OCI-LY7 (cell line): ENCODE measurements around the gene PCDHA8. TPM values are rescaled to one million over a fixed set of nuclear protein-coding genes. Genes with fewer than 3 reads are reported as not detected.

Source experiments
- BruUV-seq: library from RNA; stranded (reverse); fragments of 400-500 nt; replicated peaks from 2 replicates; lab custom pipeline; 2021; lab: Mats Ljungman, UMichigan
- CTCF ChIA-PET: fragments of 300-600 bp; sonication (Branson Sonifier 250); formaldehyde crosslinking; loops from one replicate; lab custom pipeline; 2022; ENCODE audit warnings: antibody characterized with exemption; ENCODE audit not compliant: unreplicated experiment; lab: Charles Lee
- POLR2A ChIA-PET: fragments of 300-600 bp; sonication (Branson Sonifier 250); formaldehyde crosslinking; loops from one replicate; lab custom pipeline; 2022; ENCODE audit warnings: antibody characterized with exemption; lab: Charles Lee
- DNase-seq: peaks from one replicate; pipeline ENCODE4 v3.0.0-alpha.2; 2015; ENCODE audit warnings: low spot score
- H2AFZ ChIP-seq: fragments of 200-600 bp; sonication (generic), shearing (Covaris generic); 2 replicates; pipeline ENCODE4 v1.6.1; 2014; ENCODE audit warnings: mild to moderate bottlenecking, antibody characterized with exemption, low read length, moderate library complexity
- H3K27ac ChIP-seq: fragments of 200-600 bp; sonication (generic); 2 replicates; pipeline ENCODE4 v1.5.1; 2014; ENCODE audit warnings: mixed run types, low read depth, mild to moderate bottlenecking, moderate library complexity, low read length, inconsistent platforms; ENCODE audit not compliant: poor library complexity, severe bottlenecking
- H3K36me3 ChIP-seq: fragments of 200-600 bp; sonication (generic); 2 replicates; pipeline ENCODE4 v1.6.1; 2014; ENCODE audit warnings: mild to moderate bottlenecking, antibody characterized with exemption, low read length, moderate library complexity, mixed read lengths; ENCODE audit not compliant: insufficient read depth
- H3K4me1 ChIP-seq: fragments of 200-600 bp; sonication (generic); 2 replicates; pipeline ENCODE4 v1.5.1; 2014; ENCODE audit warnings: mild to moderate bottlenecking, low read length; ENCODE audit not compliant: insufficient read depth, poor library complexity, severe bottlenecking
- H3K4me2 ChIP-seq: fragments of 200-600 bp; sonication (generic); 2 replicates; pipeline ENCODE4 v1.6.1; 2014; ENCODE audit warnings: mild to moderate bottlenecking, low read length
- H3K4me3 ChIP-seq: fragments of 200-600 bp; sonication (generic); 2 replicates; pipeline ENCODE4 v1.5.1; 2014; ENCODE audit warnings: mild to moderate bottlenecking, low read depth, low read length; ENCODE audit not compliant: poor library complexity, severe bottlenecking
- H3K79me2 ChIP-seq: fragments of 200-600 bp; sonication (generic); 2 replicates; pipeline ENCODE4 v1.6.1; 2016; ENCODE audit warnings: low read depth, mild to moderate bottlenecking, low read length, moderate library complexity, mixed read lengths; ENCODE audit not compliant: insufficient read depth
- H3K9me2 ChIP-seq: fragments of 200-600 bp; sonication (generic); 2 replicates; pipeline ENCODE4 v1.6.1; 2016; ENCODE audit warnings: mild to moderate bottlenecking, low read length, mixed read lengths; ENCODE audit not compliant: insufficient read depth
- H3K9me3 ChIP-seq: fragments of 200-600 bp; sonication (generic); 2 replicates; pipeline ENCODE4 v1.6.1; 2014; ENCODE audit warnings: mild to moderate bottlenecking, mixed run types, low read length, mixed read lengths
- H4K20me1 ChIP-seq: fragments of 200-600 bp; sonication (generic); 2 replicates; pipeline ENCODE4 v1.6.1; 2014; ENCODE audit warnings: mild to moderate bottlenecking, antibody characterized with exemption, low read length, moderate library complexity, mixed read lengths; ENCODE audit not compliant: insufficient read depth
- EZH2phosphoT487 ChIP-seq: fragments of 200-600 bp; sonication (generic); IDR thresholded peaks from 2 replicates; pipeline ENCODE4 v1.6.1; 2018; ENCODE audit warnings: low read depth, borderline replicate concordance, mild to moderate bottlenecking, mixed run types, antibody characterized with exemption, low read length, moderate library complexity, mixed read lengths
- intact Hi-C: fragments of 100-400 bp; cut with micrococcal nuclease; formaldehyde crosslinking; loops from one replicate; pipeline ENCODE4 v1.10.0; 2022; ENCODE audit not compliant: unreplicated experiment
- total RNA-seq, 2 experiments: library from RNA; depleted of rRNA in 1 of 2; stranded (reverse); fragments of >200 nt in 1 of 2; shearing (Covaris generic) in 1 of 2; gene quantifications; 2 replicates each; pipeline ENCODE4 v1.2.3, GENCODE V29; 2014 to 2022
- TF ChIP-seq, protein P1 (sequence below): fragments of 200-600 bp; sonication (generic); conservative IDR thresholded peaks from 2 replicates; pipeline ENCODE4 v1.5.1; 2014; ENCODE audit warnings: mild to moderate bottlenecking, antibody characterized with exemption, low read length, moderate library complexity, mixed read lengths

The PCDHA8 gene
- total RNA-seq, 2 experiments from 2014 or later = not detected

DNA sequence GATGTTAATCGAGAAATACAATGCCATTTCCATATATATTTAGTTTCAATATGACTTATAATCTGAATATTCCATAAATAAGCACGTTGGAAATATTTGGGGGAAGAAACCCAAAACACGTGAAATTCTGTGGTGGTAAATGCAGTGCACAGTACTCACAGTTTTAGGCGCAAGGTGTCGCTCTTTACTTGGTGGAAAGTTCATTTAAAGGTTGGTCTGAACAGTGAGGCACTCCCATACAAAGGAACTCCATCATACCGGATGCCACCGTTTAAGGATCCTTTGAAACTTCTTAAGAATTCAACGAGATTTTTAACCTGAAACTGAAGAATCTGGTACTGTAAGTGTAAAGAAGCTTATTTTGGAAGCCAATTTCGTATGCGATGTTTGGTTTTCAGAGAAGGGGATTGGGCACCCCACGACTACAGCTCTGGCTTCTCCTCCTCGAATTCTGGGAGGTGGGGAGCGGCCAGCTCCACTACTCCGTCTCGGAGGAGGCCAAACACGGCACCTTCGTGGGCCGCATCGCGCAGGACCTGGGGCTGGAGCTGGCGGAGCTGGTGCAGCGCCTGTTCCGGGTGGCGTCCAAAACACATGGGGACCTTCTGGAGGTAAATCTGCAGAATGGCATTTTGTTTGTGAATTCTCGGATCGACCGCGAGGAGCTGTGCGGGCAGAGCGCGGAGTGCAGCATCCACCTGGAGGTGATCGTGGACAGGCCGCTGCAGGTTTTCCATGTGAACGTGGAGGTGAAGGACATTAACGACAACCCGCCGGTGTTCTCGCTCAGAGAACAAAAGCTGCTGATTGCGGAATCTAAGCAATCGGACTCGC lies 28.0 kb downstream of the PCDHA8 start, which contains the start of gene PCDHA11:
Gene PCDHA11, plus strand, starts transcription at position 237 of the 834 bp plus-strand sequence. Its CDS starts 147 bp downstream, at position 384.
- H3K4me3 ChIP-seq = no peak within 1 kb of the TSS
- no TSS peak for BruUV-seq
- no peak within 1 kb of the TSS for H3K27ac ChIP-seq
- no peaks in the 10 kb centered on the region for H3K36me3 ChIP-seq
- TF ChIP-seq, protein P1, sequence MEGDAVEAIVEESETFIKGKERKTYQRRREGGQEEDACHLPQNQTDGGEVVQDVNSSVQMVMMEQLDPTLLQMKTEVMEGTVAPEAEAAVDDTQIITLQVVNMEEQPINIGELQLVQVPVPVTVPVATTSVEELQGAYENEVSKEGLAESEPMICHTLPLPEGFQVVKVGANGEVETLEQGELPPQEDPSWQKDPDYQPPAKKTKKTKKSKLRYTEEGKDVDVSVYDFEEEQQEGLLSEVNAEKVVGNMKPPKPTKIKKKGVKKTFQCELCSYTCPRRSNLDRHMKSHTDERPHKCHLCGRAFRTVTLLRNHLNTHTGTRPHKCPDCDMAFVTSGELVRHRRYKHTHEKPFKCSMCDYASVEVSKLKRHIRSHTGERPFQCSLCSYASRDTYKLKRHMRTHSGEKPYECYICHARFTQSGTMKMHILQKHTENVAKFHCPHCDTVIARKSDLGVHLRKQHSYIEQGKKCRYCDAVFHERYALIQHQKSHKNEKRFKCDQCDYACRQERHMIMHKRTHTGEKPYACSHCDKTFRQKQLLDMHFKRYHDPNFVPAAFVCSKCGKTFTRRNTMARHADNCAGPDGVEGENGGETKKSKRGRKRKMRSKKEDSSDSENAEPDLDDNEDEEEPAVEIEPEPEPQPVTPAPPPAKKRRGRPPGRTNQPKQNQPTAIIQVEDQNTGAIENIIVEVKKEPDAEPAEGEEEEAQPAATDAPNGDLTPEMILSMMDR = no peak
- no peak for TF ChIP-seq EZH2phosphoT487
- no peaks in the 10 kb centered on the region for H4K20me1 ChIP-seq
- H3K79me2 ChIP-seq = no peaks in the 10 kb centered on the region
- no peak within 1 kb of the TSS for H2AFZ ChIP-seq
- no peaks in the 10 kb centered on the region for H3K4me1 ChIP-seq
- no peaks in the 10 kb centered on the region for H3K9me2 ChIP-seq
- ChIA-PET POLR2A (no interaction called here), CTCF (no interaction called here)
- no peak for DNase-seq
- intact Hi-C loops = no loop called here
- no peak within 1 kb of the TSS for H3K4me2 ChIP-seq
- no peaks in the 10 kb centered on the region for H3K9me3 ChIP-seq

DNA sequence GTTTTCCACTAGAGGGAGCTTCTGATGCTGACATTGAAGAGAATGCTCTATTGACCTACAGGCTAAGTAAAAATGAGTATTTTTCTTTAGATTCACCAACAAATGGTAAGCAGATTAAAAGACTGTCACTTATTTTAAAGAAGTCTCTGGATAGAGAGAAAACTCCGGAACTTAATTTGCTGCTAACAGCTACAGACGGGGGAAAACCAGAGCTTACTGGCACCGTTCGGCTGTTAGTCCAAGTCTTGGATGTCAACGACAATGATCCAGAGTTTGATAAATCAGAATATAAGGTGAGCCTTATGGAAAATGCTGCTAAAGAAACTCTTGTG lies 28.5 kb downstream of the PCDHA8 start:
- intact Hi-C loops = no loop called here
- DNase-seq = peak; percentile 4

More for the DNA sequence above, 28.5 kb downstream of the PCDHA8 start:
- H4K20me1 ChIP-seq = no peaks in the 10 kb centered on the region
- H3K9me2 ChIP-seq = no peaks in the 10 kb centered on the region
- ChIA-PET POLR2A (no interaction called here), CTCF (no interaction called here)
- no peaks in the 10 kb centered on the region for H3K36me3 ChIP-seq
- no peaks in the 10 kb centered on the region for H3K4me1 ChIP-seq
- no TSS peak for BruUV-seq
- H3K27ac ChIP-seq = no peak overlapping the region
- no peak overlapping the region for H3K4me2 ChIP-seq
- no peak overlapping the region for H3K4me3 ChIP-seq
- H2AFZ ChIP-seq = no peak overlapping the region
- H3K79me2 ChIP-seq = no peaks in the 10 kb centered on the region
- TF ChIP-seq, protein P1 = peak; percentile 59; the same call in 1 of the 2 replicates
- no peak for TF ChIP-seq EZH2phosphoT487
- no peaks in the 10 kb centered on the region for H3K9me3 ChIP-seq
